ENCODE data around the gene ZNF580.

Gene ZNF580

DNA sequence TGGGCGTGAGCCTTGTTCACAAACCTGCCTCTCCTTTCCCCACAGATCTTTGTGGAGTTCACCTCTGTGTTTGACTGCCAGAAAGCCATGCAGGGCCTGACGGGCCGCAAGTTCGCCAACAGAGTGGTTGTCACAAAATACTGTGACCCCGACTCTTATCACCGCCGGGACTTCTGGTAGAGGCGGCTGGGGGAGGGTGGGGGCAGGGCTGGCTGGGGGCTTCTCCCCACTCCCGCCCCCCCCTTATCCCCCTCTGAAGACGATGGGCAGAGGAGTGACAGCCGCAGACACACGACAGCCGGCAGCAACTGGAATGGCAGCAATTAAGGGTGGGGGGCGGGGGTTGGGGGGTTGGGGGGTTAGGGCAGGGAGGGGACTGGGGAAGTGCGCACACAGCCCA is 33.1 kb downstream of the ZNF580 start (continued):
- TF ChIP-seq FEZF1 (tag by site-specific recombination; IDR thresholded peaks at IDR 0.05): no peak
- no peak for TF ChIP-seq ZNF776 (tag by site-specific recombination; IDR thresholded peaks at IDR 0.05; ENCODE audit: borderline replicate concordance)
- TF ChIP-seq SP2 (tag by site-specific recombination; IDR thresholded peaks at IDR 0.05): peak; percentile 18; the same call in 1 of the 2 replicates
- no peak for TF ChIP-seq ZSCAN30 (tag by site-specific recombination; IDR thresholded peaks at IDR 0.05)

DNA sequence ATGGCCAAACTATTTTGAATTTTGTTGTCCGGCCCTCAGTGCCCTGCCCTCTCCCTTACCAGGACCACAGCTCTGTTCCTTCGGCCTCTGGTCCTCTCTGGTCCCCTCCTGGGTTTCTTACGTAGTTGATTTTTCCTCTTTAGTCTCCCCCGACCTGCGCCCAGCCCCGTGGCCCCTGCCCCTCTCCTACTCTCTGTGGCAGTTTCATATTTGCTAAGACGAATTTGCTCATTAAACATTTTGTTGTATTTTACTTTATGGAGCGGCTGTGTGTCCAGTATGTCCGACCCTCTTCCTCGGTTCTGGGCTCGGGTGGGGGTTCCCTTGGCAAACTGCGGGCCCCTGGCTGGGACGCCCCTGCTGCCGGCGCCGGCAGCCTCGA is 33.6 kb downstream of the ZNF580 start:
- POLR2A ChIA-PET: interaction anchor here (0.6 to 2.6 kb wide), 4 partner anchors 18 to 30 kb away, joined by 3 to 12 read pairs (median 4); partner anchors contain the start of genes U2AF2 and ZNF581
- CTCF ChIA-PET: interaction anchor here (0.6 to 1.8 kb wide), 2 partner anchors 20 to 188 kb away, joined by 3 to 9 read pairs; no protein-coding TSS in a partner anchor

GRCh38 chr19:55674841-55675660 is 34.2 kb downstream of the ZNF580 start, which contains the start of gene EPN1:
EPN1 (plus strand) TSS chr19:55675226; CDS start chr19:55678628, 3,402 bp downstream.
- Histone ChIP-seq H3K4me1 (ENCODE audit: control insufficient read depth, insufficient read depth, low read length) (peaks cover 19% of the 10 kb centered on the region), H3K9me3 (ENCODE audit: control insufficient read depth, insufficient read depth, low read depth, low read length) (no peaks in the 10 kb centered on the region), H3K36me3 (ENCODE audit: control insufficient read depth in 2 of 2, insufficient read depth in 1 of 2, low read length in 2 of 2) (peaks cover 17 to 59% of the 10 kb centered on the region in 2 experiments; a peak in 2 of 3 replicates), H3K4me3 (ENCODE audit: low read depth, low read length) (peak within 1 kb of the TSS; percentile 99), H3K27ac (ENCODE audit: extremely low read depth, low read depth, low read length) (peak within 1 kb of the TSS; percentile 82)
- POLR2A ChIA-PET: interaction anchor here (0.6 to 2.6 kb wide), 4 partner anchors 19 to 31 kb away, joined by 3 to 12 read pairs (median 4); partner anchors contain the start of genes U2AF2 and ZNF581
- CTCF ChIA-PET: interaction anchor here (0.6 kb wide), 1 partner anchor 189 kb away, joined by 3 read pairs; no protein-coding TSS in a partner anchor
- TF ChIP-seq ZNF223 (tag by site-specific recombination; IDR thresholded peaks at IDR 0.05): no peak
- no peak for TF ChIP-seq ZNF623 (tag by site-specific recombination; IDR thresholded peaks at IDR 0.05)
- no peak for TF ChIP-seq ZNF19 (tag by site-specific recombination; IDR thresholded peaks at IDR 0.05; ENCODE audit: low read depth)
- no peak for TF ChIP-seq ZNF785 (tag by site-specific recombination; IDR thresholded peaks at IDR 0.05)
- TF ChIP-seq ZNF112 (tag by site-specific recombination; IDR thresholded peaks at IDR 0.05): no peak
- TF ChIP-seq ZNF311 (tag by site-specific recombination; IDR thresholded peaks at IDR 0.05; ENCODE audit: borderline replicate concordance): no peak
- no peak for TF ChIP-seq ZNF704 (tag by site-specific recombination; IDR thresholded peaks at IDR 0.05)
- peak; percentile 82 for TF ChIP-seq SP3 (tag by site-specific recombination; IDR thresholded peaks at IDR 0.05)
- TF ChIP-seq ZNF654 (tag by site-specific recombination; IDR thresholded peaks at IDR 0.05; ENCODE audit: low read depth): no peak
- no peak for TF ChIP-seq ZNF558 (tag by site-specific recombination; IDR thresholded peaks at IDR 0.05)
- TF ChIP-seq ZNF423 (tag by site-specific recombination; IDR thresholded peaks at IDR 0.05): no peak
- TF ChIP-seq KLF17 (tag by site-specific recombination; IDR thresholded peaks at IDR 0.05): peak; percentile 65; the same call in 1 of the 2 replicates
- TF ChIP-seq ZNF341 (tag by site-specific recombination; IDR thresholded peaks at IDR 0.05; ENCODE audit: low read depth): peak; percentile 55; the same call in 1 of the 2 replicates
- TF ChIP-seq ZSCAN23 (tag by site-specific recombination; IDR thresholded peaks at IDR 0.05): no peak
- TF ChIP-seq ZBTB17 (tag by site-specific recombination; IDR thresholded peaks at IDR 0.05): peak; percentile 92
- TF ChIP-seq ZNF585B (tag by site-specific recombination; IDR thresholded peaks at IDR 0.05): no peak
- TF ChIP-seq OSR2 (tag by site-specific recombination; IDR thresholded peaks at IDR 0.05): no peak
- TF ChIP-seq, protein P1, sequence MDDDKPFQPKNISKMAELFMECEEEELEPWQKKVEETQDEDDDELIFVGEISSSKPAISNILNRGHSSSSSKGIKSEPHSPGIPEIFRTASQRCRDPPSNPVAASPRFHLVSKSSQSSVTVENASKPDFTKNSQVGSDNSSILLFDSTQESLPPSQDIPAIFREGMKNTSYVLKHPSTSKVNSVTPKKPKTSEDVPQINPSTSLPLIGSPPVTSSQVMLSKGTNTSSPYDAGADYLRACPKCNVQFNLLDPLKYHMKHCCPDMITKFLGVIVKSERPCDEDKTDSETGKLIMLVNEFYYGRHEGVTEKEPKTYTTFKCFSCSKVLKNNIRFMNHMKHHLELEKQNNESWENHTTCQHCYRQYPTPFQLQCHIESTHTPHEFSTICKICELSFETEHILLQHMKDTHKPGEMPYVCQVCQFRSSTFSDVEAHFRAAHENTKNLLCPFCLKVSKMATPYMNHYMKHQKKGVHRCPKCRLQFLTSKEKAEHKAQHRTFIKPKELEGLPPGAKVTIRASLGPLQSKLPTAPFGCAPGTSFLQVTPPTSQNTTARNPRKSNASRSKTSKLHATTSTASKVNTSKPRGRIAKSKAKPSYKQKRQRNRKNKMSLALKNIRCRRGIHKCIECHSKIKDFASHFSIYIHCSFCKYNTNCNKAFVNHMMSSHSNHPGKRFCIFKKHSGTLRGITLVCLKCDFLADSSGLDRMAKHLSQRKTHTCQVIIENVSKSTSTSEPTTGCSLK (tag by site-specific recombination; IDR thresholded peaks at IDR 0.05): no peak
- no peak for TF ChIP-seq ZNF140 (tag by site-specific recombination; IDR thresholded peaks at IDR 0.05)
- TF ChIP-seq ZNF501 (tag by site-specific recombination; IDR thresholded peaks at IDR 0.05): peak; percentile 89
- TF ChIP-seq ZNF23 (tag by site-specific recombination; IDR thresholded peaks at IDR 0.05; ENCODE audit: borderline replicate concordance): no peak
- peak; percentile 89; the same call in 1 of the 2 replicates for TF ChIP-seq ZFP37 (tag by site-specific recombination; IDR thresholded peaks at IDR 0.05)
- no peak for TF ChIP-seq BCL11B (tag by site-specific recombination; IDR thresholded peaks at IDR 0.05; ENCODE audit: low read depth)
- peak; percentile 72 for TF ChIP-seq SP7 (tag by site-specific recombination; IDR thresholded peaks at IDR 0.05)
- TF ChIP-seq ZNF600 (tag by site-specific recombination; IDR thresholded peaks at IDR 0.05): peak; percentile 54
- peak; percentile 67; the same call in 1 of the 2 replicates for TF ChIP-seq ZBTB8A (tag by site-specific recombination; IDR thresholded peaks at IDR 0.05)

More for the DNA sequence above, 33.6 kb downstream of the ZNF580 start:
- Histone ChIP-seq H3K4me1 (ENCODE audit: control insufficient read depth, insufficient read depth, low read length) (peaks cover 19% of the 10 kb centered on the region), H3K36me3 (ENCODE audit: control insufficient read depth in 2 of 2, insufficient read depth in 1 of 2, low read length in 2 of 2) (peaks cover 18 to 59% of the 10 kb centered on the region in 2 experiments; a peak in 2 of 3 replicates), H3K9me3 (ENCODE audit: control insufficient read depth, insufficient read depth, low read depth, low read length) (no peaks in the 10 kb centered on the region), H3K4me3 (ENCODE audit: low read depth, low read length) (peak overlapping the region; percentile 99), H3K27ac (ENCODE audit: extremely low read depth, low read depth, low read length) (peak overlapping the region; percentile 82)
- peak; percentile 75 for TF ChIP-seq ZNF335 (tag by site-specific recombination; conservative IDR thresholded peaks at IDR 0.05)
- TF ChIP-seq ZNF140 (tag by site-specific recombination; IDR thresholded peaks at IDR 0.05): no peak

All from HEK293 (cell line).